ENCODE results near the gene GOLGA6L2.
A peak's percentile ranks its signal among the peaks of the same experiment; 100 is the strongest.
"Not testable (repeated sequence)": the region's sequence is repeated elsewhere in the genome, so short reads cannot be mapped to it uniquely, and the experiment has no call there.

The GOLGA6L2 gene

DNA sequence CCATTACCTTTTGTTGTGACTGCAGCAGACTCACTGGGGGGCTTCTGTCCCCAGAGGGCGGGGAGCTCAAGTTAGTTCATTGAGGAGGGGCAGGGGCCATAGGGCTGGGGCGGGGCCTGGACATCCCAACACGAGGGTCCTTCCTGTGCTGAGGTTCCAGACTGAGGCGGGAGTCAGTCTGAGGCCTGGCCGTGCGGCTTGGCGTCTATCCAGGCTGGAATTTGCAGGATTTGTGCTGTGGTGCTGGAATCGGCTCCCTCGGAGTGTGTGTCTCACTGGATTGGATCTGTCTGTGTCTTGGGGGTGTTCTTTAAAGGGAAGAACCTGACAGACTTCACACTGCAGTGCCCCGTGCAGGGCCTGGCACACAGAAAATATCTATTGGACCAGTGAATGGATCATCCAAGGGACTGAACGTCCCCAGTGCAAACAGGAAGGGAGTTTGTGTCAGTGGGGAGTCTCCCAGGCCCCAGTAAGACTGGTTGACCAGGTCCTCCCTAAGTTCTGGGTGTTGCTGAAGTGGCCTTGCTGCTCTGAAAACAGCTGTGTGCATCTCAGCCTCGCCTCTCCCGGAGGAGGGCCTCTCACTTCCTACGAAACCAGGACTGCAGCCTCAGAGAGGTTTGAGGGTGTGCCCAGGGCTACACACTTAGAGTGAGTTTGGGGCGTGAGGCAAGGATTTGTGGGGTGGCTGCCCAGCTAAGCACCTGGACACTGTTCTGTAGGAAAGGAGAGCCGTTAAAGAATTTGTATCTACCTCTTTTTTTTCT, 26.1 kb downstream of the GOLGA6L2 start:
- Histone ChIP-seq H3K4me3 (ENCODE audit: low read length) (no peak overlapping the region; the same call in 1 of the 2 replicates), H3K27me3 (replicated peaks; ENCODE audit: insufficient read depth, low read length) (no peaks in the 10 kb centered on the region), H3K36me3 (replicated peaks; ENCODE audit: insufficient read depth, low read length) (no peaks in the 10 kb centered on the region), H3K4me2 (ENCODE audit: low read depth, low read length) (peak overlapping the region; percentile 81), H3K9me3 (replicated peaks; ENCODE audit: insufficient read depth, low read length) (no peaks in the 10 kb centered on the region), H2AFZ (ENCODE audit: low read length) (no peak overlapping the region), H3K9me2 (replicated peaks; ENCODE audit: insufficient read depth, low read length) (no peaks in the 10 kb centered on the region), H3K9ac (ENCODE audit: low read length) (peak overlapping the region; percentile 68), H3K79me2 (ENCODE audit: low read length) (no peaks in the 10 kb centered on the region), H3K27ac (ENCODE audit: low read length) (peak overlapping the region; percentile 99), H3K4me1 (ENCODE audit: low read length) (peaks cover 49% of the 10 kb centered on the region), H4K20me1 (ENCODE audit: insufficient read depth, low read length) (no peaks in the 10 kb centered on the region), H3F3A (ENCODE audit: insufficient read depth, low read length) (peaks cover 45% of the 10 kb centered on the region)
- DNase-seq = peak; percentile 95
- TF ChIP-seq EZH2 (optimal IDR thresholded peaks at IDR 0.05; ENCODE audit: low read depth, low read length) = no peak
- TF ChIP-seq, protein P1, sequence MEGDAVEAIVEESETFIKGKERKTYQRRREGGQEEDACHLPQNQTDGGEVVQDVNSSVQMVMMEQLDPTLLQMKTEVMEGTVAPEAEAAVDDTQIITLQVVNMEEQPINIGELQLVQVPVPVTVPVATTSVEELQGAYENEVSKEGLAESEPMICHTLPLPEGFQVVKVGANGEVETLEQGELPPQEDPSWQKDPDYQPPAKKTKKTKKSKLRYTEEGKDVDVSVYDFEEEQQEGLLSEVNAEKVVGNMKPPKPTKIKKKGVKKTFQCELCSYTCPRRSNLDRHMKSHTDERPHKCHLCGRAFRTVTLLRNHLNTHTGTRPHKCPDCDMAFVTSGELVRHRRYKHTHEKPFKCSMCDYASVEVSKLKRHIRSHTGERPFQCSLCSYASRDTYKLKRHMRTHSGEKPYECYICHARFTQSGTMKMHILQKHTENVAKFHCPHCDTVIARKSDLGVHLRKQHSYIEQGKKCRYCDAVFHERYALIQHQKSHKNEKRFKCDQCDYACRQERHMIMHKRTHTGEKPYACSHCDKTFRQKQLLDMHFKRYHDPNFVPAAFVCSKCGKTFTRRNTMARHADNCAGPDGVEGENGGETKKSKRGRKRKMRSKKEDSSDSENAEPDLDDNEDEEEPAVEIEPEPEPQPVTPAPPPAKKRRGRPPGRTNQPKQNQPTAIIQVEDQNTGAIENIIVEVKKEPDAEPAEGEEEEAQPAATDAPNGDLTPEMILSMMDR (IDR thresholded peaks at IDR 0.05; ENCODE audit: low read length) = no peak
- TF ChIP-seq EZH2phosphoT487 (IDR thresholded peaks at IDR 0.05; ENCODE audit: low read length) = no peak

DNA sequence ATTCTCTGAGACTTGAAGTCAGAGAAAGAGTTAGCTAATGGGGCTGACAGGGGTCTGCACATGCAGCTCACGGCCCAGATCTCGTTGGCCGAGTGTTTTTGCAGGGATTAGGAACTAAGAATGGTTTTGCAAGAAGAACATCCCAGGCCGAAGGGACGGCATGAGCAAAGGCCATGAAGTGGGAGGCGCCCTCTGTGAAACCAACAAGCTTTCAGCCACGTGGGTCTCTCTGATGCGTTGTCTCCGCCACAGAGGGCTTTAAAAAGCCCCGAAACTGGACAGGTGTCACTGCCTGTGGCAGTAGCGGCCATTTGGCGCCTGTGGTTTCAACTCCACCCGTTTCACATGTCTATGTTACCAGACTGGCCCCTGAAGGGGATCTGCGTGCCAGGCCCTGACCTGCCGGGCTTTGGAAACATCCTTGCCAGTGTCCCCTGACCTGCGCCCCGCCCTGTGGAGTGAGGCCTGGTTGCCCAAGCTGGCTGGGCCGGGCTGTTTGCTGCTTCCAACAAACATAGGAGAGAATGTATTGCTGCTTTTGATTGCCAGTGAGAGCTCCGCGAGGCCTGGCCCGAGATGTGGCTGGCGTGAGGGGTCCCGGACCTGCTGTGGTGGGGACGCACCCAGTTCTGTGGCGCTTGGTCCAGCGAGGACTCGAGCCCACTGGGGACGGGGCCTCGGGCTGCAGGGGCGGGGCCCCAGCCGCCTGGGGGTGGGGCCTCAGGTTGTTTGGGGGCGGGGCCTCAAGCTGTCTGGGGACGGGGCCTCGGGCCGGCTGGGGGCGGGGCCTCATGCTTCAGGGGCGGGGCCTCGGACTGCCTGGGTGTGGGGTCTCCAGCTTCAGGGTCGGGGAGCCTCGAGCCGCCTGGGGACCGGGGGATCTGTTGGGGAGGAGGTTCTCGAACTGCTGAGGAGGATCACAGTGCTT, 30.4 kb downstream of the GOLGA6L2 start:
- Histone ChIP-seq H3K4me2 (ENCODE audit: low read depth, low read length) (peak overlapping the region; percentile 79; the same call in 1 of the 2 replicates), H3F3A (ENCODE audit: insufficient read depth, low read length) (peaks cover 30% of the 10 kb centered on the region), H3K9ac (ENCODE audit: low read length) (peak overlapping the region; percentile 86), H3K4me3 (ENCODE audit: low read length) (peak overlapping the region; percentile 49; the same call in 1 of the 2 replicates), H3K27me3 (replicated peaks; ENCODE audit: insufficient read depth, low read length) (no peaks in the 10 kb centered on the region), H3K79me2 (ENCODE audit: low read length) (no peaks in the 10 kb centered on the region), H3K9me2 (replicated peaks; ENCODE audit: insufficient read depth, low read length) (no peaks in the 10 kb centered on the region), H3K36me3 (replicated peaks; ENCODE audit: insufficient read depth, low read length) (no peaks in the 10 kb centered on the region), H4K20me1 (ENCODE audit: insufficient read depth, low read length) (no peaks in the 10 kb centered on the region), H3K9me3 (replicated peaks; ENCODE audit: insufficient read depth, low read length) (no peaks in the 10 kb centered on the region), H2AFZ (ENCODE audit: low read length) (peak overlapping the region; percentile 67), H3K4me1 (ENCODE audit: low read length) (peaks cover 48% of the 10 kb centered on the region), H3K27ac (ENCODE audit: low read length) (peak overlapping the region; percentile 99)
- TF ChIP-seq, protein P1 (IDR thresholded peaks at IDR 0.05; ENCODE audit: low read length) = no peak
- TF ChIP-seq EZH2 (optimal IDR thresholded peaks at IDR 0.05; ENCODE audit: low read depth, low read length) (no peak), EZH2phosphoT487 (IDR thresholded peaks at IDR 0.05; ENCODE audit: low read length) (no peak)
- peak; percentile 96 for DNase-seq

DNA sequence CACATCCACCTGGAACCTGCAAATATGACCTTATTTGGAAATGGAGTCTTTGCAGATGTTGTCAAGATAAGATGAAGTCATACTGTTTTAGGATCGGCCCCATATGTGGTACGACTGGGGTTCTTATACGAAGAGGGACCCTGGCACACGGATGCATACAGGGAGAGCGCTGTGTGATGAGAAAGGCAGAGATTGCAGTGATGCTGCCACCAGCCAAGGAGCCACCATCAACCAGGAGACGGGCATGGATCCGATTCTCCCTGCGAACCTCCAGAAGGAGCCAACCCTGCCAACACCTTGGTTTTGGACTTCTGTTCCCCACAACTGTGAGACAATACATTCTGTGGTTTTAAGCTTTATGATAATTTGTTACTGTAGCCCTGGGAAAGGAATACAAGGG, 31.2 kb downstream of the GOLGA6L2 start:
- H3K4me3 ChIP-seq (ENCODE audit: low read length); H3K36me3 ChIP-seq (replicated peaks; ENCODE audit: insufficient read depth, low read length); H3K27me3 ChIP-seq (replicated peaks; ENCODE audit: insufficient read depth, low read length); H3K9me3 ChIP-seq (replicated peaks; ENCODE audit: insufficient read depth, low read length); DNase-seq; H4K20me1 ChIP-seq (ENCODE audit: insufficient read depth, low read length); H3K9me2 ChIP-seq (replicated peaks; ENCODE audit: insufficient read depth, low read length); H3K79me2 ChIP-seq (ENCODE audit: low read length): not testable (repeated sequence)
- peaks cover 45% of the 10 kb centered on the region for H3K4me1 ChIP-seq (ENCODE audit: low read length)
- 0 out of 2 replicates have a peak overlapping the region, but pooled peaks have one; percentile 10 for H2AFZ ChIP-seq (ENCODE audit: low read length)
- peak overlapping the region; percentile 33; the same call in 1 of the 2 replicates for H3K4me2 ChIP-seq (ENCODE audit: low read depth, low read length)
- peak overlapping the region; percentile 99 for H3K27ac ChIP-seq (ENCODE audit: low read length)
- peak overlapping the region; percentile 40 for H3K9ac ChIP-seq (ENCODE audit: low read length)
- H3F3A ChIP-seq (ENCODE audit: insufficient read depth, low read length) = peaks cover 22% of the 10 kb centered on the region

Measured in MM.1S (cell line).